ENCODE measurements around the gene RPTOR.

Gene RPTOR

GRCh38 chr17:80507965-80508364, 36.7 kb upstream of the RPTOR start:
- no peaks in the 10 kb centered on the region for H3K36me3 ChIP-seq (ENCODE audit: insufficient read depth, low read length)
- H3K9me3 ChIP-seq (ENCODE audit: insufficient read depth, low read length, severe bottlenecking): no peaks in the 10 kb centered on the region
- no peak overlapping the region for H3K4me3 ChIP-seq (ENCODE audit: low read depth in 1 of 2, low read length in 2 of 2)
- TF ChIP-seq EZH2 (IDR thresholded peaks at IDR 0.05; ENCODE audit: borderline replicate concordance, low read depth, low read length, severe bottlenecking): no peak
- TF ChIP-seq, protein P1, sequence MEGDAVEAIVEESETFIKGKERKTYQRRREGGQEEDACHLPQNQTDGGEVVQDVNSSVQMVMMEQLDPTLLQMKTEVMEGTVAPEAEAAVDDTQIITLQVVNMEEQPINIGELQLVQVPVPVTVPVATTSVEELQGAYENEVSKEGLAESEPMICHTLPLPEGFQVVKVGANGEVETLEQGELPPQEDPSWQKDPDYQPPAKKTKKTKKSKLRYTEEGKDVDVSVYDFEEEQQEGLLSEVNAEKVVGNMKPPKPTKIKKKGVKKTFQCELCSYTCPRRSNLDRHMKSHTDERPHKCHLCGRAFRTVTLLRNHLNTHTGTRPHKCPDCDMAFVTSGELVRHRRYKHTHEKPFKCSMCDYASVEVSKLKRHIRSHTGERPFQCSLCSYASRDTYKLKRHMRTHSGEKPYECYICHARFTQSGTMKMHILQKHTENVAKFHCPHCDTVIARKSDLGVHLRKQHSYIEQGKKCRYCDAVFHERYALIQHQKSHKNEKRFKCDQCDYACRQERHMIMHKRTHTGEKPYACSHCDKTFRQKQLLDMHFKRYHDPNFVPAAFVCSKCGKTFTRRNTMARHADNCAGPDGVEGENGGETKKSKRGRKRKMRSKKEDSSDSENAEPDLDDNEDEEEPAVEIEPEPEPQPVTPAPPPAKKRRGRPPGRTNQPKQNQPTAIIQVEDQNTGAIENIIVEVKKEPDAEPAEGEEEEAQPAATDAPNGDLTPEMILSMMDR (IDR thresholded peaks at IDR 0.05; ENCODE audit: borderline replicate concordance, extremely low read depth, low read length, poor library complexity, severe bottlenecking): no peak
- no peaks in the 10 kb centered on the region for H3K27me3 ChIP-seq (ENCODE audit: insufficient read depth, low read length, poor library complexity)
- H3K4me1 ChIP-seq (ENCODE audit: insufficient read depth, low read length): no peaks in the 10 kb centered on the region
- H3K79me2 ChIP-seq (ENCODE audit: insufficient read depth, low read length): no peaks in the 10 kb centered on the region
- no peak for DNase-seq
- no peak for ATAC-seq (ENCODE audit: insufficient read depth, low read depth)
- no peak overlapping the region for H2AFZ ChIP-seq (ENCODE audit: low read depth, low read length)
- H3K27ac ChIP-seq (ENCODE audit: low read length): no peak overlapping the region
- no peaks in the 10 kb centered on the region for H4K20me1 ChIP-seq (ENCODE audit: insufficient read depth, low read length)
- H3K9ac ChIP-seq (ENCODE audit: low read depth, low read length): no peak overlapping the region
- no peak overlapping the region for H3K4me2 ChIP-seq (ENCODE audit: insufficient read depth, low read length)

DNA sequence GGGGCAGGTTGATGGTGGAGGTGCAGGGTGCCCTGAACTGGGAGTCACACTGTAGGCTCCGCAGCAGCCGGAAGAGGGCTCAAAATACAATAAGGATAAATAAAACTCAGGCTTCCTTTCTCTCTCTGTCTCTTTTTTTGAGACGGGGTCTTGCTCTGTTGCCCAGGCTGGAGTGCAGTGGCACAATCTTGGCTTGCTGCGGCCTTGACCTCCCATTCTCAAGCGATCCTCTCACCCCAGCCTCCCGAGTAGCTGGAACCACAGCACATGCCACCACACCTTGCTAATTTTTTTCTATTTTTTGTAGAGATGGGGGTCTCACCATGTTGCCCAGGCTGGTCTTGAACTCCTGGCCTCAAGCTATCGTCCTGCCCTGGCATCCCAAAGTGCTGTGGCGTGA, 35.3 kb upstream of the RPTOR start:
- TF ChIP-seq, protein P1 (IDR thresholded peaks at IDR 0.05; ENCODE audit: borderline replicate concordance, extremely low read depth, low read length, poor library complexity, severe bottlenecking): no peak
- no peak for TF ChIP-seq EZH2 (IDR thresholded peaks at IDR 0.05; ENCODE audit: borderline replicate concordance, low read depth, low read length, severe bottlenecking)
- H3K9me3 ChIP-seq (ENCODE audit: insufficient read depth, low read length, severe bottlenecking): no peaks in the 10 kb centered on the region
- no peaks in the 10 kb centered on the region for H3K79me2 ChIP-seq (ENCODE audit: insufficient read depth, low read length)
- H2AFZ ChIP-seq (ENCODE audit: low read depth, low read length): no peak overlapping the region
- no peak overlapping the region for H3K27ac ChIP-seq (ENCODE audit: low read length)
- no peak overlapping the region for H3K9ac ChIP-seq (ENCODE audit: low read depth, low read length)
- no peaks in the 10 kb centered on the region for H3K4me1 ChIP-seq (ENCODE audit: insufficient read depth, low read length)
- DNase-seq (no peak), ATAC-seq (ENCODE audit: insufficient read depth, low read depth) (no peak)
- H3K27me3 ChIP-seq (ENCODE audit: insufficient read depth, low read length, poor library complexity): no peaks in the 10 kb centered on the region
- no peak overlapping the region for H3K4me2 ChIP-seq (ENCODE audit: insufficient read depth, low read length)
- no peaks in the 10 kb centered on the region for H3K36me3 ChIP-seq (ENCODE audit: insufficient read depth, low read length)
- no peaks in the 10 kb centered on the region for H4K20me1 ChIP-seq (ENCODE audit: insufficient read depth, low read length)
- H3K4me3 ChIP-seq (ENCODE audit: low read depth in 1 of 2, low read length in 2 of 2): no peak overlapping the region

- H4K20me1 ChIP-seq (ENCODE audit: insufficient read depth, low read length): no peaks in the 10 kb centered on the region
- H3K9me3 ChIP-seq (ENCODE audit: insufficient read depth, low read length, severe bottlenecking): no peaks in the 10 kb centered on the region
- no peaks in the 10 kb centered on the region for H3K27me3 ChIP-seq (ENCODE audit: insufficient read depth, low read length, poor library complexity)
- H3K9ac ChIP-seq (ENCODE audit: low read depth, low read length): no peak overlapping the region
- TF ChIP-seq EZH2 (IDR thresholded peaks at IDR 0.05; ENCODE audit: borderline replicate concordance, low read depth, low read length, severe bottlenecking): no peak
- TF ChIP-seq, protein P1 (IDR thresholded peaks at IDR 0.05; ENCODE audit: borderline replicate concordance, extremely low read depth, low read length, poor library complexity, severe bottlenecking): no peak
- no peak overlapping the region for H3K4me3 ChIP-seq (ENCODE audit: low read depth in 1 of 2, low read length in 2 of 2)
- ATAC-seq (ENCODE audit: insufficient read depth, low read depth): no peak
- H2AFZ ChIP-seq (ENCODE audit: low read depth, low read length): no peak overlapping the region
- no peak overlapping the region for H3K27ac ChIP-seq (ENCODE audit: low read length)
- no peaks in the 10 kb centered on the region for H3K4me1 ChIP-seq (ENCODE audit: insufficient read depth, low read length)
- DNase-seq: no peak
- H3K79me2 ChIP-seq (ENCODE audit: insufficient read depth, low read length): no peaks in the 10 kb centered on the region
- no peak overlapping the region for H3K4me2 ChIP-seq (ENCODE audit: insufficient read depth, low read length)
- no peaks in the 10 kb centered on the region for H3K36me3 ChIP-seq (ENCODE audit: insufficient read depth, low read length)
Measured at GRCh38 chr17:80510132-80510531, 34.5 kb upstream of the RPTOR start.

DNA sequence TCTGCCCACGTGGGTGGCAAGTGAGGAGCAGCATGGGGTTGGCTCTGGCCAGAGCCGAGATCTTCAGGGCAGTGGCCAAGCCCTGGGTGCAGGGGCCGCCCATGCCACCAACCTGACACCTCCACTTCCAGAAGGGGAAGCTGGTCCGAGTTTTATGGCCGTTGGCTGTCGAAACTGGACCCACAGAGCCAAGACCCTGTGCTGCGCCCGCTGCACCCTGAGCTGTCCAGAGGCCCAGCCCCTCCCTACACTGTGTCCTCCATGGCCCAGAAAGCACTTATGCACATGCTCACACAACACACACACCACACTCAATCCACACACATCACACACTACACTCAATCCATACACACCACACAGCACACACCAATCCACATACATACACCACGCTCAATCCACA, 33.9 kb upstream of the RPTOR start:
- H3K9me3 ChIP-seq (ENCODE audit: insufficient read depth, low read length, severe bottlenecking): no peaks in the 10 kb centered on the region
- no peak overlapping the region for H3K4me2 ChIP-seq (ENCODE audit: insufficient read depth, low read length)
- ATAC-seq (ENCODE audit: insufficient read depth, low read depth) (no peak), DNase-seq (no peak)
- H3K4me3 ChIP-seq (ENCODE audit: low read depth in 1 of 2, low read length in 2 of 2): no peak overlapping the region
- H4K20me1 ChIP-seq (ENCODE audit: insufficient read depth, low read length): no peaks in the 10 kb centered on the region
- no peak overlapping the region for H3K9ac ChIP-seq (ENCODE audit: low read depth, low read length)
- TF ChIP-seq, protein P1 (IDR thresholded peaks at IDR 0.05; ENCODE audit: borderline replicate concordance, extremely low read depth, low read length, poor library complexity, severe bottlenecking): no peak
- no peak for TF ChIP-seq EZH2 (IDR thresholded peaks at IDR 0.05; ENCODE audit: borderline replicate concordance, low read depth, low read length, severe bottlenecking)
- no peaks in the 10 kb centered on the region for H3K36me3 ChIP-seq (ENCODE audit: insufficient read depth, low read length)
- no peaks in the 10 kb centered on the region for H3K27me3 ChIP-seq (ENCODE audit: insufficient read depth, low read length, poor library complexity)
- H3K27ac ChIP-seq (ENCODE audit: low read length): no peak overlapping the region
- H2AFZ ChIP-seq (ENCODE audit: low read depth, low read length): no peak overlapping the region
- no peaks in the 10 kb centered on the region for H3K79me2 ChIP-seq (ENCODE audit: insufficient read depth, low read length)
- no peaks in the 10 kb centered on the region for H3K4me1 ChIP-seq (ENCODE audit: insufficient read depth, low read length)
